ENCODE measurements around the gene TNFSF15. TPM values are rescaled to one million over a fixed set of nuclear protein-coding genes. Genes with fewer than 3 reads are reported as not detected.
A peak's percentile ranks its signal among the peaks of the same experiment; 100 is the strongest.

TNFSF15 gene
- total RNA-seq, 2 donors from 2014 or later = 0.13 TPM; not detected in 1

DNA sequence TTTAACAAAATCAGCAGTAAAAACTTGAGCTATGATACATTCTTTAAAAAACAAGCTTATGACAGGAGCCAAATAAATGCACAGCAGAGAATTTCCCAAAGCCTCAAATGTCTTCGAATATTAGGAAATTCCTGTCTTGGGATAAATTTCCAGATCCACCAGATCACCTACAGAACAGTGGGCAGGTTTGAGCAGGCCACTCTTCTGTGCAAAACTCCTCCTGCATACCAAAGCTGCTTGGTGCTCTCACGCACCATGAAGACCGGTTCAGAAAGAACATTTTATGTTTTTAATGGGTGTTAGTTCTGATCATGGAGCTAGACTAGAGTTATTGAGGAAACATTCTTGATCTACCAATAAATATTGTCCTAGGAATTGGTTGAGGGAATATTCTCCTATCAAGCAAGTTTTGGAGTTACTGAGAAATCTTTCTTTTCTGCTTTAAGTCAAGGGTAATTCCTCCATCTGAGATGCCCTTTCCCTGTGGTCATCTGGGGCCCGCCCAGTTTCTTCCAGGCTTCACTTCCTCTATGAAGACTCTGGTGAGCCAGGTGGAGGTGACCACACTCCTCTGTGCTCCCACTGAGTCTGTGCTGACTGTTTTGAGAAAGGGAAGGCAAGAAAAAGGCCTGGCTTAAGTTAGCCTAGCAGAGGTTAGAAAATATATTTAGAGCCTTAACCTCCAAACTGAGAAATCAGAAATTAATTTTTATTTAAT lies 17.9 kb downstream of the TNFSF15 start:
- no peak for ATAC-seq (replicated peaks)
- H3K4me3 Mint-ChIP-seq = no peak overlapping the region
- no peaks in the 10 kb centered on the region for H3K9me3 Mint-ChIP-seq
- H3K4me1 Mint-ChIP-seq = peaks cover 4% of the 10 kb centered on the region
- H3K27ac Mint-ChIP-seq = no peak overlapping the region
- H3K36me3 Mint-ChIP-seq (ENCODE audit: low read depth) = no peaks in the 10 kb centered on the region
- no peaks in the 10 kb centered on the region for H3K27me3 Mint-ChIP-seq

DNA sequence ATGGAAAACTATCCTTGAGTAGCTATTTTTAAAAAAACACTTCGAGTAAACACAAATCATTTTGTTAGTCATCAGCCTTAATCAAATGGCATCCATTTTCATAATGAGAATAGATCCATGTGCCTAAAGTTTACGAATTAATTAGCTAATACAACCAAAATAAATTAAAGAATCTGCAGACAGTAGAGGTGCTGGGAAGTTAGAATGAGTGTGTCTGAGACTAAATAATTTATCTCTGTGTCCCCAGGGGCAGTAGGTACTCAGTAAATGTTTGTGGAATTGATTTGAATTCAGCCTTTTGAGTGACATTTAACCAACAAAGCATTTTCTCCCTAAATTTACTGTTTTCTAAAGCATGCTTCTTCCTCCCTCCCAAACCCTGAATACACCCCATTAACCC lies 18.6 kb downstream of the TNFSF15 start:
- ATAC-seq (replicated peaks) = no peak

DNA sequence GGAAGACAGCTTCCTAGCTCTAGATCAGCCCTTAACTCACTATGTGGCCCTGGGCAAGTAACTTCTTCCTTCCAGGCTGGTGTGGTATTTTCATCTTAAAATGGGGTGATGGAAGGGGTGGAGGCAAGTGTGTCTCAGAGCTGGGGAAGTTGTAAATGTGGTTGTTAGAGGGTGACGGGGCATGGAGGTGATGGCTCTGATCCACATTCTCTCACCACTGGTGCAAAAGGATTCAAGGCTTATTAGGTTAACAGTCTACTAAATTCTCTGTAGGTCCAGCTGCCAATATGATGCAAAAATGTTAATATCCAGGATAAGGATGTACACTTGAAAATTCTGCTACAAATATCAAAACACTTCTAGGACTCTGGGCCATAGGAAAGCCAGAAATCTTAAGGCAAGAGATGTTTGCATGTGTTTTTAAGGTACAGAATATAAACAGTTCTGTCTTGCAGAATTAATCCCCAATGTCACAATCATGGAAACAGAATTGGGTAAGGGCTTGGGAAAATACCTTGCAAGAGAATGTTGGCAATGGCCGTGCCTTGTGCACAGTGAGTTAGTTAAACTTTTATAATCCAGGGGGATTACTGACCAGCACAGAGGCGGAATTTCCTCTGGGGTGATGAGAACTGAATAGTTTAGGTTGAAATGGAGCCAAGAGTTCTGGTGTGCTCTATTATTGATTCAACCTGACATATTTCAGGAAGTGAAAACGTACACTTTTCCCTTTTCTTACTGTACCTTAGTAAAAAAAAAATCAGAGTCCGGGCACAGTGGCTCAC lies 19.8 kb downstream of the TNFSF15 start:
- no peak overlapping the region for H3K27ac Mint-ChIP-seq
- H3K27me3 Mint-ChIP-seq = no peaks in the 10 kb centered on the region
- no peaks in the 10 kb centered on the region for H3K9me3 Mint-ChIP-seq
- no peaks in the 10 kb centered on the region for H3K36me3 Mint-ChIP-seq (ENCODE audit: low read depth)
- no peak for ATAC-seq (replicated peaks)
- H3K4me1 Mint-ChIP-seq = peaks cover 4% of the 10 kb centered on the region
- H3K4me3 Mint-ChIP-seq = no peak overlapping the region

More for the DNA sequence above, 18.6 kb downstream of the TNFSF15 start:
- H3K36me3 Mint-ChIP-seq (ENCODE audit: low read depth) = no peaks in the 10 kb centered on the region
- H3K4me3 Mint-ChIP-seq = no peak overlapping the region
- H3K4me1 Mint-ChIP-seq = peaks cover 4% of the 10 kb centered on the region
- H3K27ac Mint-ChIP-seq = no peak overlapping the region
- no peaks in the 10 kb centered on the region for H3K9me3 Mint-ChIP-seq
- H3K27me3 Mint-ChIP-seq = no peaks in the 10 kb centered on the region

DNA sequence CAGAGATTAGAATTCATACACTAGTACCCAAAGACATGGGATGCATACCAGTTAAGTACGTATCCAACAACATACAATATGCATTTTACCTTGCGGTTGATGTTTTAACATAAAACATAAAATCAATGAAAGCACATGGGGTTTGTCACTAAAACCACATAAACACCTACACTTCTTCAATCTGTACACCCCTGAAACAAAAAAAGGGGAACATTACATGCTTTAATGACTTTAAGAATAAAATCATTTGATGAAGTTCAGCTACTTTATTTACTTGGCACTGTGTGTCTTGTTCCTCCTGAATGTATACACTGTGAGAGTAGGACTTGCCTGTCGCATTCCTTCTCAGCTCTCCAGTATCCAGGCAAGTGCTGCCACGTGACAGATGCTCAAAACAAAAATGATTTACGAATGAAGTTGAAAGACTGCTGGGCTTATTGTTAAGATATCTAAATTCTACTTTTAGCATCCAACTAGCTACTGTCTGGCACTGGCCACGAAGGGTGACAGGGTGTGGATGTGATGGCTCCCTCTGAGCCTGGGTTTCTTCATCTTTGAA lies 21.0 kb downstream of the TNFSF15 start:
- no peak overlapping the region for H3K4me3 Mint-ChIP-seq
- no peaks in the 10 kb centered on the region for H3K9me3 Mint-ChIP-seq
- H3K27ac Mint-ChIP-seq = no peak overlapping the region
- no peaks in the 10 kb centered on the region for H3K27me3 Mint-ChIP-seq
- peaks cover 4% of the 10 kb centered on the region for H3K4me1 Mint-ChIP-seq
- ATAC-seq (replicated peaks) = no peak
- no peaks in the 10 kb centered on the region for H3K36me3 Mint-ChIP-seq (ENCODE audit: low read depth)

DNA sequence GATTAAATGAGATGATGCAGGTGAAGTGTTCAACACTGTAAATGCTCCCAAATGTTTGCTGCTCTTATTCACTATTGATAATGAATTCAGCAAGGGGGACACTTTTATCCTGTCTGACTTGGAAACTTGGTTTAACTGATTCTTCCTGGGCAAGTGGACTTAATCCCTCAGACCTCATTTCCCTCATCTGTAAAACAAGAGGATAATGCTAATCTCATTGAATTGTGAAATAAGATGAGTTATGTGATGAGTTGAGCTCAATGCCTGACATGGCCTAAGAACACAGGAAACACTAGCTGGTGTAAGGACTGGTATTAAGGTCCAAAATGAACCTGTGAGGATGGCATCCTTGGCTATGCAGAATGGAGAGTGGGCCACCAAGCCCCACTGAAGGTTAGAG lies 23.3 kb downstream of the TNFSF15 start:
- H3K27me3 Mint-ChIP-seq = peaks cover 4% of the 10 kb centered on the region
- no peaks in the 10 kb centered on the region for H3K36me3 Mint-ChIP-seq (ENCODE audit: low read depth)
- no peaks in the 10 kb centered on the region for H3K9me3 Mint-ChIP-seq
- peaks cover 4% of the 10 kb centered on the region for H3K4me1 Mint-ChIP-seq
- H3K4me3 Mint-ChIP-seq = no peak overlapping the region
- no peak for ATAC-seq (replicated peaks)
- H3K27ac Mint-ChIP-seq = no peak overlapping the region

DNA sequence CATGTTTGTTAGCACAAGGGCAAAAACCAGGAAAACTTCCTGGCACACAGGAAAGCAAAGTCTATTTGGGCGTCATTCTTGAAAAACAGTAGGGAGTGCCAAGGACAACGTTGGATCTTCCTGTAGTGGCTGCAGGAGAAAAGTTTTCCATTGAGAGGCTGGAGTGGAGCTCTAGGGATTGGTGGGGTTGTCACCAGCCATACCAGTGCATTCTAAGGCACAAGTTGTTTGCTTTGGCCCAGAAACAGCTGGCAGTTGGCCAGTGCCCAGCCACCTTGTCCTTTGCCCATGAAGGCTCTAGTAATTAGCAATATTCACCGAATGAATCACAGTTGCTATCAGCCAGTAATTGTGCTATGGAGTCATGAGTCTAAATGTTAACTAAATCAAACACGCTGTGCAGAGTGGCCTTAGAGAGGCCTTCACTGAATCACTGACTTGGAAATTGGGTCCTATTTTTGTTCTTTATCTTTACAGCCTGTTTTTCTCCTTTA lies 26.4 kb downstream of the TNFSF15 start:
- no peaks in the 10 kb centered on the region for H3K36me3 Mint-ChIP-seq (ENCODE audit: low read depth)
- H3K9me3 Mint-ChIP-seq = no peaks in the 10 kb centered on the region
- peaks cover 9% of the 10 kb centered on the region for H3K4me1 Mint-ChIP-seq
- H3K27ac Mint-ChIP-seq = no peak overlapping the region
- ATAC-seq (replicated peaks) = no peak
- no peak overlapping the region for H3K4me3 Mint-ChIP-seq
- H3K27me3 Mint-ChIP-seq = peaks cover 4% of the 10 kb centered on the region

DNA sequence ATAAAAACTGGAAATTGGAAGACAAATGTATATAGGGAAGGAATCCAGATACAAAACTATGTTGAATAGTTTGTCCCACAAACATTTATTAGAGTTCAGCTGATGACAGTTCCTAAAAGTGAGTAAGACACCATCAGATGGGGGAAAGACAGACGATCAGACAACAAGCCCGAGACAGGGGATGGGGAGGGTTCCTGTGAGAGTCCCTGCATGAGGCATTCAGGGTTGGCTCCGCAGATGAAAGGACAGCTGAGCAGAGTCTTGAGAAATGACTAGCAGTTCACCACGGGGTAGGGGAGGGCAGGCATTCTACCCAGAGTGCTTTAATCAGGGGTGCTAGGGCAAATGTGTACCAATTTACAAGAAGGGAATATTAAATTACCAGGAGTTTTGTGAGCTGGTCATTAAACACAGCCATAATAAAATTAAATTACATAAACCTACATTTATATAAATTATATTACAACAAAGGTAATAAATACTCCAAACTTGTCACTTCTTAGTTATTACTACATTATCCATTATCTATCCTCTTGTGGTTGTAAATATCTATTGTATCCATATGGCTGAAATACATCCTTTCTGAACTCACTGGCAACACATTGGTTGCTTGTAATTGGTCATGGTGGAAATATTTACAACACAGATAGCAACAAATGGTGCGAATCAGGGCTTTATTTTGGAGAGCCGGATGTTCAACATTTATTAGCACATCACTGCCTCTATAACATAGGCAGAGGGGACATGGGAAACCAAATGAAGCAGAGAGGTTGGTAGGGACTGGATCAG lies 27.8 kb downstream of the TNFSF15 start:
- H3K27ac Mint-ChIP-seq = no peak overlapping the region
- peak; percentile 89 for ATAC-seq (replicated peaks)

DNA sequence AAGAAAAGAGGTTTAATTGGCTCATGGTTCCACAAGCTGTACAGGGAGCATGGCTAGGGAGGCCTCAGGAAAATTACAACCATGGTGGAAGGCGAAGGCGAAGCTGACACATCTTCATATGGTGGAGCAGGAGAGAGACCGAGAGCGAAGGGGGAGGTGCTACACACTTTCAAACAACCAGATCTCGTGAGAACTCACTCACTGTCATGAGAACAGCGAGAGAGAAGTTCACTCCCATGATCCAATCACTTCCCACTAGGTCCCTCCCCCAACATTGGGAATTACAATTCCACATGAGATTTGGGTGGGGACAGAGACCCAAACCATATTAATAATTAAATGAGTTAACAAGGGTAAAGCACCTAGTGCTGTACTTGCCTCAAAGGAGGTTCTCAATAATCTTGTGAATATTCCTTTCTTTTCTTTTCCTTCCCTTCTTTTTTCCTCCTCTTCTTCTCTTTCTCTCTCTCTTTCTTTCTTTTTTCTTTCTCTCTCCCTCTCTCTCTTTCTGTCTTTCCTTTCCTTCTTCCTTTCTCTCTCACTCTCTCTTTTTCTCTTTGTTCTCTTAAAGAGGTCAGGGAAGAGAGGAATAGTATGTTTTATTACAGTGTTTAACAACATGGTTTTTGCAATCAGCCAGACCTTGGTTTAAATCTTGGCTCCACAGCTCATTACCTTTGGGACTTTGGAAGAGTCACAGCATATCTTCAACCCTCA lies 29.0 kb downstream of the TNFSF15 start:
- Mint-ChIP-seq H3K4me1 (peaks cover 9% of the 10 kb centered on the region), H3K27ac (no peak overlapping the region), H3K36me3 (ENCODE audit: low read depth) (no peaks in the 10 kb centered on the region), H3K27me3 (peaks cover 4% of the 10 kb centered on the region), H3K9me3 (no peaks in the 10 kb centered on the region), H3K4me3 (no peak overlapping the region)
- no peak for ATAC-seq (replicated peaks)

More for the DNA sequence above, 27.8 kb downstream of the TNFSF15 start:
- peaks cover 9% of the 10 kb centered on the region for H3K4me1 Mint-ChIP-seq
- H3K9me3 Mint-ChIP-seq = no peaks in the 10 kb centered on the region
- no peak overlapping the region for H3K4me3 Mint-ChIP-seq
- peaks cover 4% of the 10 kb centered on the region for H3K27me3 Mint-ChIP-seq
- H3K36me3 Mint-ChIP-seq (ENCODE audit: low read depth) = no peaks in the 10 kb centered on the region

DNA sequence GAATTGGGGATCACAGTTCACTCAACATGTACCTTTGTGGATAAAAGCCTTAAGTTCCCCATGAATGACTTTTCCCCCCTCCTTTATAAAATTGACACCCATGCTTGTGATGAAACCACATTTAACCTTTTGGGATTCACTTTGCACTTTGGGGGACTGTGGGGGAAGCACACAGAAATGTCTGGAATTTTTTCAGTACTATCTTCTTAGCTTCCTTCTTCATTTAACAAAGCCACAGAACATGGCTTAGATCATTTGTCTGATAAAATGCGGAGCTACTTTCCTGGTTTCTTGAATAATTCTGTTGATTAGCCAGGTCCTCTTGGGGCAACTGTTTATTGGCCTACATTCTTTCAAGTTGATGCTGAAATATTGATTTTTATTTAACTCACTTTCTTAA lies 29.9 kb downstream of the TNFSF15 start:
- Mint-ChIP-seq H3K4me3 (no peak overlapping the region), H3K27ac (no peak overlapping the region), H3K36me3 (ENCODE audit: low read depth) (no peaks in the 10 kb centered on the region), H3K9me3 (no peaks in the 10 kb centered on the region), H3K27me3 (peaks cover 4% of the 10 kb centered on the region), H3K4me1 (peaks cover 9% of the 10 kb centered on the region)
- ATAC-seq (replicated peaks) = no peak

DNA sequence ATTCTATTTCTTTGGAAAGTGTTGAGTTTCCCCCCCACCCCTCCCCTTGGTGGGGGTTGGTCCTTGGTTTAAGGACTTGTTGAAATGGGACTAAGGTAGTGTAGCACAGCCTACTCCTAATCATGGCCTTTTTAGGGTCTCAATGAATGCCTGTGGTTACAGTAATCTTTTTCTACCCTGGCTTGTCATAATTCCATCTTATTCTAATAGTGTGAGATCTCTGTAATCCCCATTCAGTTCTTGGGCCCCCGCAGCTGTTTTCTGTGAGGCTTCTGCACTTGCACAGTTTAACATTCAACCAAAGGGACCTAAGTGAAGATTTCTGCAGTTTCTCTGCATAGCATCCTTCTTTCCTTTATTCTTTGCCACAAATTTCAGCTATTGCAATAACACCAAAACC lies 30.7 kb downstream of the TNFSF15 start:
- Mint-ChIP-seq H3K36me3 (ENCODE audit: low read depth) (no peaks in the 10 kb centered on the region), H3K27ac (no peak overlapping the region)

DNA sequence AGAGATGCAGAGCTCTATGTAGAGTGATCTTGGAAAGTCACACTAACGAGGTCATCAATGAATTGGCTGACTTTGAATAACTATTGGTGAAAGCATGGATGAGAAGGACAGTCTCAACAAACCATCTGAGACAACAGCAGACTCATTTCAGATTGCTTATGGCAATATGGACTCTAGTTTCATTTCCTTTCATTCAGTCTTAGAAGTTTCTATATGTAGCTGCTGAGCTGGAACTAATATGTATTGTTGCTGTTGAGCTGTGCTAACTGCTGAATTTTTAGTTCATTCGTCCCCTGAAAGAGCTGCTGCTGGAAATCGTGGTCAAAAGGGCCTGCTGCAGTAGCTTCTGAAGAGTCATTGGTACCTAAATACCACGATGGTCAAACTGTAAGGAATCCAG lies 31.3 kb downstream of the TNFSF15 start:
- H3K4me1 Mint-ChIP-seq = peaks cover 9% of the 10 kb centered on the region
- H3K9me3 Mint-ChIP-seq = no peaks in the 10 kb centered on the region
- ATAC-seq (replicated peaks) = peak; percentile 65
- H3K27ac Mint-ChIP-seq = no peak overlapping the region
- H3K36me3 Mint-ChIP-seq (ENCODE audit: low read depth) = no peaks in the 10 kb centered on the region
- H3K4me3 Mint-ChIP-seq = no peak overlapping the region
- H3K27me3 Mint-ChIP-seq = peaks cover 4% of the 10 kb centered on the region

More for the DNA sequence above, 30.7 kb downstream of the TNFSF15 start:
- no peak for ATAC-seq (replicated peaks)
- H3K9me3 Mint-ChIP-seq = no peaks in the 10 kb centered on the region
- peaks cover 4% of the 10 kb centered on the region for H3K27me3 Mint-ChIP-seq
- H3K4me1 Mint-ChIP-seq = peaks cover 9% of the 10 kb centered on the region
- no peak overlapping the region for H3K4me3 Mint-ChIP-seq

DNA sequence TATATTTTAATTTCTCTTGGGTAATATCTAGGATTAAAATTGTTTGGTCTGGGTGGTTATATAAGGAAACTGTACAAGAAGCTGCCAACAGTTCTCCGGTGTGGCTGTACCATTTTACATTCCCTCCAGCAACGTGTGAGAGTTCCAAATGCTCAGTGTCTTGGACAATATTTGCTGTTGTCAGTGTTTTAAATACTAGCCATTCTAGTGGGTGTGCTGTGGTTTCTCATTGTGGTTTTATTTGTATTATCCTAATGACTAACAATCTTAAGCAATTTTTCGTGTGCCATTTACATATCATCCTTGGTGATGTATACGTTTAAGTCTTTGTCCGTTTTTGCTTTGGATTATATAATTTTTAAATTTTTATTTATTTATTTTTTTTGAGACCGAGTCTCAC lies 34.0 kb downstream of the TNFSF15 start:
- no peaks in the 10 kb centered on the region for H3K27me3 Mint-ChIP-seq
- H3K4me1 Mint-ChIP-seq = peaks cover 5% of the 10 kb centered on the region
- no peaks in the 10 kb centered on the region for H3K9me3 Mint-ChIP-seq
- no peak overlapping the region for H3K27ac Mint-ChIP-seq
- no peaks in the 10 kb centered on the region for H3K36me3 Mint-ChIP-seq (ENCODE audit: low read depth)
- ATAC-seq (replicated peaks) = no peak
- H3K4me3 Mint-ChIP-seq = no peak overlapping the region

DNA sequence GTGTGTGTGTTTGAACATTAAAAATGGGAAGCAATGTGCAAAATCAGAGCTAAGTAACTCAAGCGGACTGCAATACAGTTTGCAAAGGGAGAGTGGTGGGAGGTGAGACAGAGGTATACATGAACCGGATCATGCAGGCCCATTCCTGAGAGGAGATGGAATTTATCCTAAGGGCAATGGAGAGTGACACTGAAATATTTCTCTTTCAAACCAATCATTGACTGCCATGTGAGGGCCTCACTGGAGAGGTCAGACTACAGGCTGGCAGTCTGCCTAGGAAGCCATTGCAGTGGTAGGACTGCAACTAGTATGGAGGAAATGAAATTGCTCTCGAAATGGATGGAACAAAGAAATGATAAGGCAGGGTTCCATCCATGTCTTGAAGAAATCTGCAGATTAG lies 34.8 kb downstream of the TNFSF15 start:
- H3K9me3 Mint-ChIP-seq = no peaks in the 10 kb centered on the region

DNA sequence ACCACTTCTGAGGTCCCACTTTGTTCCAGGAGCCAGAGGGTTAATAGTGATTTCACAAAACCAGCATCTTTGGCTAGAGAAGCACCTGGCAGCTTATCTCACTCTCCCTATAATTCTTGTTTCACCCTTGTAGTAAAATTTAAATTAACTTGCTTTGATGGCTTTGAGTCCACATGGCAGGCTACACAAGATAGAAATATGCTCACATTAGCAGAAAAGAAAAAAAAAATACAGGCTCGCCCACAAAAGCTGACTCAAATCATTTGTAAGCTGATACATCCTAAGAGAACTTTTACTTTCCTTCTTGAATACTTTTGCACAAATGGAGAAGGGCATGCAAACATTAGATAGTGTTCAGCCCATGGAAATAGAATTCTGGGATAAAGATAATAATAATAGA lies 36.2 kb downstream of the TNFSF15 start:
- Mint-ChIP-seq H3K36me3 (ENCODE audit: low read depth) (no peaks in the 10 kb centered on the region), H3K4me3 (no peak overlapping the region), H3K27ac (no peak overlapping the region), H3K4me1 (peaks cover 1% of the 10 kb centered on the region), H3K9me3 (no peaks in the 10 kb centered on the region), H3K27me3 (no peaks in the 10 kb centered on the region)
- peak; percentile 45 for ATAC-seq (replicated peaks)

More for the DNA sequence above, 34.8 kb downstream of the TNFSF15 start:
- Mint-ChIP-seq H3K4me1 (peaks cover 4% of the 10 kb centered on the region), H3K27me3 (no peaks in the 10 kb centered on the region), H3K4me3 (no peak overlapping the region), H3K36me3 (ENCODE audit: low read depth) (no peaks in the 10 kb centered on the region), H3K27ac (no peak overlapping the region)
- ATAC-seq (replicated peaks) = no peak

All from activated T-helper 17 cell treated with anti-CD3 and anti-CD28 coated beads, Interleukin-2, amount 50 U/mL, for 72 hours (primary cell).